ELR (cell line): ENCODE results near the gene MPI.
"Not testable (repeated sequence)": the region's sequence is repeated elsewhere in the genome, so short reads cannot be mapped to it uniquely, and the experiment has no call there.

Experiments used
- DNase-seq: peaks from one replicate; pipeline ENCODE4 v3.0.0-alpha.2; 2015; ENCODE audit warnings: low read depth

MPI gene

DNA sequence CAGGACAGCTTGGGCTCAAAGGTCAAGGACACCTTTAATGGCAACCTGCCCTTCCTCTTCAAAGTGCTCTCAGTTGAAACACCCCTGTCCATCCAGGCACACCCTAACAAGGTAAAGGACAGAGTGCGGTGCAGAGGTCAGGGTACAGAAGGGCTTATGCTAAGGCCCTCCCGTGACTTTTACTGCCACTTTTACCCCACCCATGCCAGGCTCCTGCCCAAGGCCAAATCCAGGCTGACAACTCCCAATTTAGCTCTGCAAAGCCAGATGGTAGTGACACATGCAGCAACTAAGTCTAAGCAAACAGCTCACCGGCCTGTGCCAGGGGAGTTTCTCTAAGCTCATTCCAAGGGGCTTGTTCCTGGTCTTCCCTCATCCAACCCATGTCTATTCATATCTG, 1.6 kb downstream of the MPI start:
- DNase-seq: no peak

GRCh38 chr15:74892313-74892712, 2.5 kb downstream of the MPI start:
- DNase-seq: no peak

- DNase-seq: no peak
Observed at GRCh38 chr15:74892931-74893330, 3.1 kb downstream of the MPI start.

- no peak for DNase-seq
Observed at GRCh38 chr15:74893627-74894026, 3.8 kb downstream of the MPI start.

DNA sequence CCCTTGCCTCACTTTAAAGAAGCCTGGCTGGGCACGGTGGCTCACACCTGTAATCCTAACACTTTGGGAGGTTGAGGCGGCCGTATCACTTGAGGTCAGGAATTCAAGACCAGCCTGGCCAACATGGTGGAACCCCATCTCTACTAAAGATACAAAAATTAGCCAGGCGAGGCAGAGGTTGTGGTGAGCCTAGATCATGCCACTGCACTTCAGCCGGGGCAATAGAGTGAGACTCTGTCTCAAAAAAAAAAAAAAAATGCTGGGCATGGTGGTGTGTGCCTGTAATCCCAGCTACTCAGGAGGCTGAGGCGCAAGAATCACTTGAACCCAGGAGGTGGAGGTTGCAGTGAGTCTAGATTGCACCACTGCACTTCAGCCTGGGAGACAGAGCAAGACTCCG, 4.5 kb downstream of the MPI start:
- DNase-seq: not testable (repeated sequence)

DNA sequence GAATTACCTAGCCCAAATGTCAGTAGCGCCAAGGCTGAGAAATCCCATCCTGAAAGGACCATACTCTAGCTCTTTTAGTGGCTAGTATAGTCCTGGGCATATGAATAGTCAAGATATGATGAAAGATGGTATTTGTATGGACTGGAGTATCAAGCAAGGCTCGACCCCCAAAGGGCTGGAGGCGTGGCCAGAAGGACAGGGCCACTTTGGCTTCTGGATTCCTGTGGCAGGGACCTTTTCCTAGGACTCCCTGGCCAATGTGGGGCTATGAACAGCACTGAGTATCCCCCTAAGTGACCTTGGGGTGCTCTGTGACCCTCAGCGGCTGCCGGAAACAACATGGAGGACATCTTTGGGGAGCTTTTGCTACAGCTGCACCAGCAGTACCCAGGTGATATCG, 6.0 kb downstream of the MPI start:
- DNase-seq: no peak

DNA sequence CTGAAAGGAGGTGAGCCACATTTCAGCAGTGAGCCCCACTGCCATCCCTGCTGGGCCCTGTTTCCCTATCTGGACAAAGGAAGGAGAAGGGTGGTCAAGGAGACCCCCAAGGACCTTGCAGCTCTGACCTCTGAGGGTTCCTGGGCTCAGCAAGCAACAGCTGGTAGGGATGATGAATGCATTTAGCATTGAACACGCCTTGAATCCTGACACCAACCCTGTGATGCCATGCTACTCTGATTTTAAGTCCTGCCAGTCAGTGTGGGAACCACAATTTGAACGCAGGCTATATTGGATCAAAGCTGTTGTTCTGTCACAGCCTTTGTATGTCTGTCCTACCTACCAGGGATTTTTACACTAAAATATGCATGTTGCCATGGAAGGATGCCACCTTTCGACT, 6.5 kb downstream of the MPI start:
- DNase-seq: no peak

DNA sequence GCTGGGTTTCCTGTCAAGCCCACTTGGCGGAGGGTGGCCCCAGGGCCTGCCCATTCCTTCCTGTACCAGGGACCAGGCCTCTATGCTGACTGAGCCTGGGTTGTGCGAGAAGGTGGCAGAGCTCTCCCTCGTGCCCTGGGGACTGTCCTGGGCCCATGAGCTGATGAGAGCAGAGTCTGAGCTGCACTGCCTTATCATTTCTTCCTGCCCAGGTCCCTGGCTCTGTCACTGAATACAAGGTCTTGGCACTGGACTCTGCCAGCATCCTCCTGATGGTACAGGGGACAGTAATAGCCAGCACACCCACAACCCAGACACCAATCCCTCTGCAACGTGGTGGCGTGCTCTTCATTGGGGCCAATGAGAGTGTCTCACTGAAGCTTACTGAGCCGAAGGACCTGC, 7.5 kb downstream of the MPI start:
- no peak for DNase-seq

DNA sequence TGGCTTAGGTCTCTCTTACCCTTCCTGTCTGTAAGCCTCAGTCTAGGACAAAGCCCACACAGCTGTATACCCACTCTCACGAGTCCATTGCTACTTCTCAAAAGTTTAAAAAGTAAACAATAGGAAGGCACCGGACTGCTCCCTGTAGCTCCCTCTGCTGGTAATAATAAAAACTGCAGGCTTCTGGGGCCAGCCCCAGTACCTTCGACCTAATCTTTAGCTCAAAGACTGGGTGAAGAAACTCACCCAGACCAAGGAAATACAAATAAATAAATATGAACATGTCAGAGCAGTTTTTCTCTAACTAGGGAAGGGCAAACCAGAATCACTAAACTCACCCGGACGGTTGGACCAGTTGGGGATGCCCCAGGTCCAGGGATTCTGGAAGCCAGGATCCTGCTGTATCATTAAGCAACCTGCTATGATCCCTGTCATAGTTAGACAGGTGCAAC, 11.8 kb downstream of the MPI start:
- DNase-seq: peak; percentile 61

- no peak for DNase-seq
Observed at GRCh38 chr15:74902295-74903075, 12.6 kb downstream of the MPI start.

GRCh38 chr15:74903676-74904075, 13.8 kb downstream of the MPI start:
- no peak for DNase-seq

- DNase-seq: no peak
Observed at GRCh38 chr15:74904190-74904805, 14.5 kb downstream of the MPI start.

- DNase-seq: peak; percentile 37
Observed at GRCh38 chr15:74906067-74906449, 16.2 kb downstream of the MPI start.

DNA sequence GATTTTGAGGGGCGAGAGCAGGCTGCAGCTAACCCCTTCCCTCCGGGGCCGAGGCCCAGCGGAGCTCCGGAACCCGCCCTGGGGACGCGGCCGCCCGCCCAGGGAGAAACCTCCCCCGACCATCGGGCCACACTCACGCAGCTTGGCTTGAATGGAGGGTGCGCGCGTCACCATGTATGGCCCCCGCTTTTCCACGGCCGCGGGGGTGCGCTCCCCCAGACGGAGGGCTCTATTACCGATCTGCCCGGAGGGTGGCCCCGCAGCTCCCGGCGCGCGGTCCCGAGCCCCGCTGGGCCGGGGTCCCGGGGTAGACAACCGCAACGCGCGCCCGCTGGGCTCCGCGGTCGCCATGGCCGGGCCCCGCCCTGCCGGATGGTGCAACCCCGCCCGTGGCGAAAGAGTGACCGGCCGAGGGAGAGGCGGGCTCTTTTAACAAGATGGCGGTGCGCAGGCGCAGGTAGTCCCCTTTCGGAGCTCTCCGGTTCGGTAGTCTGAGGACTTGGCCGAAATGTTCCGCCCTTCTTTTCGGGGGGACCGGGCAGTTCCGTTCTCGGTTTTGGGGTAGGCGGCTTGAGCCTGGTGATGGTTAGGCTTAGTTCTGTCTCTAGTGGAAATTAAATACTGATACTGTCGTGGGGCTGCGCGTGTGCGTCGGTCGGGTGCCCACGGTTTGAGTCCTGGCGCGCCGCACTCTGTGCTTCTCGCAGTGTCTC, 16.8 kb downstream of the MPI start, which contains the start of gene FAM219B:
TSS of gene FAM219B (minus strand) at position 402 of the 713 bp plus-strand sequence. CDS start at position 351, 51 bp downstream.
- DNase-seq: peak; percentile 91

GRCh38 chr15:74907163-74907870, 17.5 kb downstream of the MPI start:
- DNase-seq: peak; percentile 33

- no peak for DNase-seq
Observed at GRCh38 chr15:74908635-74909034, 18.8 kb downstream of the MPI start.

DNA sequence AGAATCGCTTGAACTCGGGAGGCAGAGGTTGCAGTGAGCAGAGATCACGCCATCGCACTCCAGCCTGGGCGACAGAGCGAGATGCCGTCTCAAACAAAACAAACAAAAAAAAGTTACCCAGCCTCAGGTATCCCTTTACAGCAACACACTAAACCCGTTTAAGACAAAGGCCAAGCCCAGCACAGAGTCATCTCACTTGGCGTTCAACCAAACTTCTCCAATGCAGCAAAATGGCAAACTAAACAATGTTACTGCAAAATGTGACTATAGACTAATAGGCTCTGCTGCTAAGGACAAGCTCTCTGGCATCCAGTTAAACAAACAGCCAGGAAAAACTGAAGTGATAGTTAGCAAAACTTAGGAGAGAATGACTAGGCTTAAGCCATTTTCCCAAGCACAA, 23.2 kb downstream of the MPI start:
- no peak for DNase-seq

- not testable (repeated sequence) for DNase-seq
Observed at GRCh38 chr15:74913799-74914198, 24.0 kb downstream of the MPI start.

DNA sequence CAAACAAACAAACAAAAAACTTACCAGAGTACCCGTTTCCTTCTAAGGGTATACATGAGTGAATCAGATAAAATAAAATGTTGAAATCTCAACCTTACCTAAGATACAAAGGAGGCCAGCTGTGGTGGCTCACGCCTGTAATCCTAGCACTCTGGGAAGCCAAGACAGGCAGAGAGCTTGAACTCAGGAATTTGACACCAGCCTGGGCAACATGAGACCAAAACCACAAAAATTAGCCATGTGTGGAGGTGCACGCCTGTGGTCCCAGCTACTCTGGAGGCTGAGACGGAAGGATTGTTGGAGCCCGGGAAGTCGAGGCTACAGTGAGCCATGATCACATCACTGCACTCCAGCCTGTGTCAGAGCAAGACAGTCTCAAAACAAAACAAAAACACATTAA, 27.8 kb downstream of the MPI start:
- DNase-seq: no peak

DNA sequence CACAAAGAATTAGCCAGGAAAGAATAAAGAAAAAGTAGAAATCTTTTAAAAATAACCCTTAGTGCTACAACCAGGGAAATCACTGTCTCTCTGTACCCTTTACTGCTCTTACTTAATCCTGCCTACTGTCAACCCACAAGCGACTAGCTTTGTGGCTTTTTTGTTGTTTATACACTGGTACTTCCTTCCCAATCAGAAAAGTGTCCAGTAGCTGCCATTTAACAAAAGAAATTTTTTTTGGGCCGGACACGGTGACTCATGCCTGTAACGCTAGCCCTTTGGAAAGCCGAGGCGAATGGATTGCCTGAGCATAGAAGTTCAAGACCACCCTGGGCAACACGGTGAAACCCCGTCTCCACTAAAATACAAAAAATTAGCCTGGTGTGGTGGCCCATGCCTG, 30.6 kb downstream of the MPI start:
- no peak for DNase-seq

- no peak for DNase-seq
Observed at GRCh38 chr15:74924525-74924924, 34.7 kb downstream of the MPI start.

DNA sequence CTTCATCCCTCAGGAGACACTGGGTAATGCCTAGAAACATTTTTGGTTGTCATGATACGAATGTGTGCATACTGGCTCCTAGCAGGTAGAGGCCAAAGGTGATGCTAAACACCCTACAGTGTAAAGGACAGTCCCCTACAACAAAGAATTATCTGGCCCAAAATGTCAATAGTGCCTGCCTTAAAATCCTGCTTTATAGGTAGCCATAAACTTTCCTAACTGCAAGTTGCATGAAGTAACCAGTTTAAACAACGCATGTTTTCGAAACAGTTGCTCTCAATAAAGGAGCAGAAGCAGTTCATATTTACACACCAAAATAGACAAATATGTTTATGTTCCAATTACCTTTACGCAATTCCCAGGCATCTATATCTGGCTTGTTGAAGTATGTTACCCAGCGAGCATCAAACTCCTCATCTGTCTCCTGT, 38.9 kb downstream of the MPI start:
- no peak for DNase-seq
